ENCODE results near the gene OR6P1.

Gene OR6P1

GRCh38 chr1:158516966-158517365 lies 53.4 kb downstream of the OR6P1 start:
- DNase-seq (ENCODE audit: low read depth): no peak

Measured in stimulated activated CD4-positive, alpha-beta T cell treated with anti-CD3 and anti-CD28 coated beads, Interleukin-2, amount 100 ng/mL, for 4 hours (primary cell).